ENCODE measurements around the gene AHDC1.

GRCh38 chr1:27569088-27569460 lies 34.9 kb downstream of the AHDC1 start:
- no peak for TF ChIP-seq CTCF (IDR thresholded peaks at IDR 0.05)
- no peak for TF ChIP-seq POLR2A (IDR thresholded peaks at IDR 0.05)
